ENCODE results near the gene PPP1R3G. TPM values are rescaled to one million over a fixed set of nuclear protein-coding genes. Genes with fewer than 3 reads are reported as not detected.

PPP1R3G gene
- total and polyA plus RNA-seq, 9 donors = 1.4 to 2.9 (median 2.5) TPM

- no peak for DNase-seq
- Histone ChIP-seq H3K36me3 (ENCODE audit: control insufficient read depth, insufficient read depth, low read length) (no peaks in the 10 kb centered on the region), H3K4me3 (ENCODE audit: low read length) (no peak overlapping the region), H3K9me3 (replicated peaks; ENCODE audit: control insufficient read depth, low read depth, low read length) (no peaks in the 10 kb centered on the region), H3K27me3 (ENCODE audit: control insufficient read depth, insufficient read depth, low read length) (no peaks in the 10 kb centered on the region), H3K27ac (ENCODE audit: low read length) (no peak overlapping the region), H3K4me1 (ENCODE audit: control insufficient read depth, insufficient read depth, low read length) (peaks cover 10% of the 10 kb centered on the region)
- WGBS (ENCODE audit: insufficient coverage) = 60% methylated on average over 1 of the region's 2 CpGs
Measured at GRCh38 chr6:5133943-5134342, 48.8 kb downstream of the PPP1R3G start.

- peaks cover 6% of the 10 kb centered on the region for H3K4me1 ChIP-seq (ENCODE audit: control insufficient read depth, insufficient read depth, low read length)
- 59% methylated on average over 7 of the region's 9 CpGs for WGBS (ENCODE audit: insufficient coverage)
- H3K36me3 ChIP-seq (ENCODE audit: control insufficient read depth, insufficient read depth, low read length) = no peaks in the 10 kb centered on the region
- H3K9me3 ChIP-seq (replicated peaks; ENCODE audit: control insufficient read depth, low read depth, low read length) = no peaks in the 10 kb centered on the region
- H3K27ac ChIP-seq (ENCODE audit: low read length) = no peak overlapping the region
- no peak for DNase-seq
- H3K27me3 ChIP-seq (ENCODE audit: control insufficient read depth, insufficient read depth, low read length) = no peaks in the 10 kb centered on the region
- no peak overlapping the region for H3K4me3 ChIP-seq (ENCODE audit: low read length)
Measured at GRCh38 chr6:5135788-5136376, 50.7 kb downstream of the PPP1R3G start.

GRCh38 chr6:5136851-5137250 lies 51.7 kb downstream of the PPP1R3G start:
- H3K4me1 ChIP-seq (ENCODE audit: control insufficient read depth, insufficient read depth, low read length) = peaks cover 6% of the 10 kb centered on the region
- 87% methylated on average over 3 of the region's 8 CpGs for WGBS (ENCODE audit: insufficient coverage)
- no peak overlapping the region for H3K4me3 ChIP-seq (ENCODE audit: low read length)
- H3K27me3 ChIP-seq (ENCODE audit: control insufficient read depth, insufficient read depth, low read length) = no peaks in the 10 kb centered on the region
- H3K36me3 ChIP-seq (ENCODE audit: control insufficient read depth, insufficient read depth, low read length) = no peaks in the 10 kb centered on the region
- H3K9me3 ChIP-seq (replicated peaks; ENCODE audit: control insufficient read depth, low read depth, low read length) = no peaks in the 10 kb centered on the region
- no peak for DNase-seq
- H3K27ac ChIP-seq (ENCODE audit: low read length) = no peak overlapping the region

Other genes with a start within 250 kb of the PPP1R3G start
- 14.9 TPM for gene RPP40, start 81.3 kb upstream of the PPP1R3G start, total RNA-seq
- gene RPP40, start 81.3 kb upstream of the PPP1R3G start, polyA plus RNA-seq (ENCODE audit: insufficient read depth in 1 of 8, insufficient read length in 8 of 8, low replicate concordance in 1 of 8) = 10 to 100 TPM in 7 of 8 donors, 1 to 10 TPM in 1; 10.0 to 17.2 (median 13.1) TPM
- gene LYRM4, start 175.6 kb downstream of the PPP1R3G start, total RNA-seq = 30.8 TPM
- 10 to 100 TPM; 21.8 to 36.6 (median 27.0) TPM for gene LYRM4, start 175.6 kb downstream of the PPP1R3G start, polyA plus RNA-seq (ENCODE audit: insufficient read depth in 1 of 8, insufficient read length in 8 of 8, low replicate concordance in 1 of 8)
- gene FARS2, start 176.2 kb downstream of the PPP1R3G start, total RNA-seq = 16.9 TPM
- gene FARS2, start 176.2 kb downstream of the PPP1R3G start, polyA plus RNA-seq (ENCODE audit: insufficient read depth in 1 of 8, insufficient read length in 8 of 8, low replicate concordance in 1 of 8) = 10 to 100 TPM in 7 of 8 donors, 1 to 10 TPM in 1; 9.7 to 16.5 (median 12.2) TPM

All from muscle of leg (tissue), 11 donors.